Osteoblast (primary cell): ENCODE measurements around the gene ADGRD1. TPM values are rescaled to one million over a fixed set of nuclear protein-coding genes. Genes with fewer than 3 reads are reported as not detected.

Experiments used
- DNase-seq: peaks from one replicate; pipeline ENCODE4 v3.0.0; 2011; ENCODE audit warnings: low spot score, mixed read lengths; ENCODE audit not compliant: insufficient read length; ENCODE audit errors: missing footprints
- H2AFZ ChIP-seq: 2 replicates; pipeline ENCODE4 v1.6.0; 2011; ENCODE audit warnings: mild to moderate bottlenecking, low read length
- H3K27ac ChIP-seq: 2 replicates; pipeline ENCODE4 v1.5.1; 2011; ENCODE audit warnings: mild to moderate bottlenecking, low read depth, low read length, moderate library complexity
- H3K27me3 ChIP-seq: 2 replicates; pipeline ENCODE4 v1.6.0; 2012; ENCODE audit warnings: mild to moderate bottlenecking, control low read depth, inconsistent platforms, low read length, moderate library complexity; ENCODE audit not compliant: insufficient read depth
- H3K36me3 ChIP-seq: 2 replicates; pipeline ENCODE4 v1.5.1; 2011; ENCODE audit warnings: mild to moderate bottlenecking, low read length, control low read depth, moderate library complexity; ENCODE audit not compliant: insufficient read depth
- H3K4me1 ChIP-seq: 2 replicates; pipeline ENCODE4 v1.5.1; 2011; ENCODE audit warnings: mild to moderate bottlenecking, low read length, control low read depth, moderate library complexity; ENCODE audit not compliant: insufficient read depth
- H3K4me2 ChIP-seq: 2 replicates; pipeline ENCODE4 v1.6.0; 2011; ENCODE audit warnings: mild to moderate bottlenecking, low read length; ENCODE audit not compliant: insufficient read depth
- H3K4me3 ChIP-seq: fragments of 200-600 bp; sonication (generic); 3 replicates; pipeline ENCODE4 v1.5.1; 2012; ENCODE audit warnings: mild to moderate bottlenecking, low read length, inconsistent platforms; ENCODE audit not compliant: insufficient read depth
- H3K79me2 ChIP-seq: 2 replicates; pipeline ENCODE4 v1.6.0; 2012; ENCODE audit warnings: mild to moderate bottlenecking, low read length, control low read depth, inconsistent platforms; ENCODE audit not compliant: insufficient read depth
- H3K9me3 ChIP-seq: 2 replicates; pipeline ENCODE4 v1.5.1; 2011; ENCODE audit warnings: low read depth, low read length, control low read depth
- H4K20me1 ChIP-seq: 2 replicates; pipeline ENCODE4 v1.6.0; 2012; ENCODE audit warnings: mild to moderate bottlenecking, low read length, control low read depth; ENCODE audit not compliant: insufficient read depth
- CTCF ChIP-seq: IDR thresholded peaks from 2 replicates; pipeline ENCODE4 v1.5.1; 2011; ENCODE audit warnings: mild to moderate bottlenecking, low read depth, low read length, moderate library complexity; ENCODE audit errors: extremely low read depth
- total RNA-seq: library from RNA; depleted of rRNA; stranded (reverse); fragments of >200 nt; gene quantifications from 2 replicates; pipeline ENCODE4 v1.2.3, GENCODE V29; 2012

Gene ADGRD1
- total RNA-seq, 1 donor = 0.72 TPM

DNA sequence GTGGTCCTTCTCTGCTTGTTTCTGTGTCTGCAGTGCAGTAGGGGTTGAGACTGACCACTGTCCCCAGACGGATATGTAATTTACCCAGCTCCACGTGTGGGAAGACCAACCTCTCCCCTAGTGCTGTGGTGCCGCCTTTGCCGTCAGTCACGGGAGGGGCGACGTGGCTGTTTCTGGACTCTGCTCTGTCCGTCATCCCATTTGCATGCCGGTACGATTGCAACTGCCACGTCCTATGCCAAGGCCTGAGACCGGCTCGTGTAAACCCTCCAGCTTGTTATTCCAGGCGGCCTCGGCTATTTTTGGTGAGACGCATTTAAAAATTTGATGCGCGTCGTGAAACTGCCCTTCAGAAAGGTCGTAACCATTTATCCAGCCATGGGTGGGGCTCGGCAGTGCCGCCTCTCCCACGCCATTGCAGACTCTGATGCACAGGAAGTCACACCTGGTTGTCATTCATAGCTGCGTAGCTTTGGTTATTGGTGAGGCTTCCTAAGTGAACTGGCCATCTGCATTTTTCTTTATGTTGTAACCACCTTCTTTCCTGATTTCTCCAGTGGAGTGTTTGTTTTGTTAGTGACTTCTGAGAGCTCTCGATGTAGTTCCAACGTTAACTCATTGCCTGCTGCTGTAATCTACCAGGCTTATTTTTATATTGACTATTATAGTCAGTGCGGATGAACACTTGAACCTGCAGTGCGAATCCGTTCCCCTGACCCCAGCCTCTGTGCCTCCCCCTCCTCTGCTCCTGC lies 75.1 kb downstream of the ADGRD1 start:
- no peak for DNase-seq
- Histone ChIP-seq H3K9me3 (no peaks in the 10 kb centered on the region), H3K27ac (no peak overlapping the region), H3K36me3 (no peaks in the 10 kb centered on the region), H3K4me2 (no peak overlapping the region), H4K20me1 (no peaks in the 10 kb centered on the region), H3K4me3 (no peak overlapping the region), H3K4me1 (no peaks in the 10 kb centered on the region), H3K27me3 (no peaks in the 10 kb centered on the region), H2AFZ (no peak overlapping the region), H3K79me2 (no peaks in the 10 kb centered on the region)
- TF ChIP-seq CTCF = no peak

GRCh38 chr12:131030472-131031328 lies 77.0 kb downstream of the ADGRD1 start:
- Histone ChIP-seq H3K4me2 (no peak overlapping the region), H3K4me1 (no peaks in the 10 kb centered on the region), H3K27me3 (no peaks in the 10 kb centered on the region), H3K4me3 (no peak overlapping the region), H3K27ac (no peak overlapping the region), H3K9me3 (no peaks in the 10 kb centered on the region), H3K79me2 (no peaks in the 10 kb centered on the region), H4K20me1 (no peaks in the 10 kb centered on the region), H3K36me3 (no peaks in the 10 kb centered on the region), H2AFZ (no peak overlapping the region)
- TF ChIP-seq CTCF = no peak
- peak; percentile 72 for DNase-seq

DNA sequence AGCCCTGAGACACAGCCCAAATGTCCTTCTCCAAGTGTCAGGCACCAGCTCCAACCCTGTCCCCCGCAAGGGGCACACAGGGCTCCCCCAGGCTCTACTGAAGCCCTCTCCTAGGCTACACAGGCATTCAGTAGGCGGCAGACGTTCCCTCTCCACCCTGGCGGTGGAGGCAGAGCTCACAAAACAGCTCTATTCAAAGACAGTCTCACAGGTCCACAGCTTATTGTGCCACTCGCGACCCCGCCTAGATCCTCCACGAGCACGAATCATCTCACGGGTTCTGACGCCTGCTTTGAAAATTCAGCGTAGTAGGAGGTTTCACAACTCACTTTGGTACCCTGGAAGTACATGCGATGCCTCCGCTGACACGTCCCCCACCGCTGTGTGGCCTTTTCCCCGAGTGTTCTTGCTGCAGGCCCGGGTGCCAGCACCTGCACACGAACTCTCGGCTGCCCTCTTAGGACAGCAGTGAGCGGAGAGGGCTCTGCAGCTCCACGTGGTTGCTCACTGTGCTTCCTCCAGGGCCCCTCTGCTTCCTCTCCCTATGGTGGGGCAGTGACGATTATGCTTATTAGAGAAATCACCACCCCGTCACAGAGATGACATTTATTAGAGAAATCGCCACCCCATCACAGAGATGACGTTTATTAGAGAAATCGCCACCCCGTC lies 78.5 kb downstream of the ADGRD1 start:
- H3K9me3 ChIP-seq = no peaks in the 10 kb centered on the region
- H3K4me3 ChIP-seq = no peak overlapping the region
- no peaks in the 10 kb centered on the region for H3K27me3 ChIP-seq
- no peak overlapping the region for H3K4me2 ChIP-seq
- H3K36me3 ChIP-seq = no peaks in the 10 kb centered on the region
- H3K27ac ChIP-seq = no peak overlapping the region
- H2AFZ ChIP-seq = no peak overlapping the region
- no peaks in the 10 kb centered on the region for H3K4me1 ChIP-seq
- no peaks in the 10 kb centered on the region for H4K20me1 ChIP-seq
- no peaks in the 10 kb centered on the region for H3K79me2 ChIP-seq
- peak; percentile 17 for DNase-seq
- TF ChIP-seq CTCF = no peak

GRCh38 chr12:131033486-131033885 lies 79.8 kb downstream of the ADGRD1 start:
- peak; percentile 56 for DNase-seq
- no peaks in the 10 kb centered on the region for H3K27me3 ChIP-seq
- no peaks in the 10 kb centered on the region for H3K36me3 ChIP-seq
- H3K9me3 ChIP-seq = no peaks in the 10 kb centered on the region
- no peaks in the 10 kb centered on the region for H3K4me1 ChIP-seq
- H2AFZ ChIP-seq = no peak overlapping the region
- no peak for TF ChIP-seq CTCF
- no peaks in the 10 kb centered on the region for H4K20me1 ChIP-seq
- no peaks in the 10 kb centered on the region for H3K79me2 ChIP-seq
- no peak overlapping the region for H3K27ac ChIP-seq
- no peak overlapping the region for H3K4me3 ChIP-seq
- H3K4me2 ChIP-seq = no peak overlapping the region
